WERI-Rb-1 (cell line): ENCODE data around the gene GGT6.

Experiments used
- DNase-seq: peaks from one replicate; pipeline ENCODE4 v3.0.0-alpha.2; 2020
- H3K27ac ChIP-seq: fragments of 250-450 bp; sonication (Bioruptor Pico); 2 replicates; pipeline ENCODE4 v1.5.1; 2020; ENCODE audit warnings: mild to moderate bottlenecking, moderate library complexity
- H3K27me3 ChIP-seq: fragments of 250-450 bp; sonication (Bioruptor Pico); 2 replicates; pipeline ENCODE4 v1.5.1; 2021; ENCODE audit warnings: mild to moderate bottlenecking, low read depth, moderate library complexity; ENCODE audit not compliant: insufficient read depth, severe bottlenecking
- H3K36me3 ChIP-seq: fragments of 250-450 bp; sonication (Bioruptor Pico); 2 replicates; pipeline ENCODE4 v1.5.1; 2020; ENCODE audit warnings: mild to moderate bottlenecking, moderate library complexity
- H3K4me3 ChIP-seq: 2 replicates; pipeline ENCODE4 v1.5.1; 2011; ENCODE audit warnings: low read depth, mild to moderate bottlenecking, control low read depth, low read length
- H3K9me3 ChIP-seq: fragments of 250-450 bp; sonication (Bioruptor Pico); 2 replicates; pipeline ENCODE4 v1.5.1; 2021; ENCODE audit warnings: mild to moderate bottlenecking, moderate library complexity; ENCODE audit not compliant: severe bottlenecking
- CTCF ChIP-seq: IDR thresholded peaks from 2 replicates; pipeline ENCODE4 v1.5.1; 2011; ENCODE audit warnings: low read depth, mild to moderate bottlenecking, control low read depth, inconsistent platforms, low read length

GGT6 gene

GRCh38 chr17:4572131-4572530 is 11.8 kb upstream of the GGT6 start:
- Histone ChIP-seq H3K27ac (no peak overlapping the region), H3K9me3 (no peaks in the 10 kb centered on the region), H3K4me3 (no peak overlapping the region), H3K36me3 (no peaks in the 10 kb centered on the region), H3K27me3 (no peaks in the 10 kb centered on the region)
- TF ChIP-seq CTCF, result no peak
- no peak for DNase-seq

- H3K27ac ChIP-seq, result no peak overlapping the region
- H3K4me3 ChIP-seq, result no peak overlapping the region
- H3K36me3 ChIP-seq, result no peaks in the 10 kb centered on the region
- no peak for TF ChIP-seq CTCF
- H3K9me3 ChIP-seq, result no peaks in the 10 kb centered on the region
- no peaks in the 10 kb centered on the region for H3K27me3 ChIP-seq
- no peak for DNase-seq
Observed at GRCh38 chr17:4569591-4569990, 9.2 kb upstream of the GGT6 start.

- no peaks in the 10 kb centered on the region for H3K36me3 ChIP-seq
- H3K9me3 ChIP-seq, result no peaks in the 10 kb centered on the region
- peak; percentile 83 for DNase-seq
- peak; percentile 78 for TF ChIP-seq CTCF
- H3K27ac ChIP-seq, result no peak overlapping the region
- no peaks in the 10 kb centered on the region for H3K27me3 ChIP-seq
- no peak overlapping the region for H3K4me3 ChIP-seq
Observed at GRCh38 chr17:4566785-4567184, 6.4 kb upstream of the GGT6 start.

GRCh38 chr17:4565209-4566141 is 5.1 kb upstream of the GGT6 start:
- no peaks in the 10 kb centered on the region for H3K9me3 ChIP-seq
- peak; percentile 85 for DNase-seq
- no peaks in the 10 kb centered on the region for H3K27me3 ChIP-seq
- TF ChIP-seq CTCF, result peak; percentile 71
- no peaks in the 10 kb centered on the region for H3K36me3 ChIP-seq
- H3K4me3 ChIP-seq, result no peak overlapping the region; the same call in 1 of the 2 replicates
- peak overlapping the region; percentile 63 for H3K27ac ChIP-seq

GRCh38 chr17:4562015-4562969 is 1.9 kb upstream of the GGT6 start:
- Histone ChIP-seq H3K27me3 (no peaks in the 10 kb centered on the region), H3K36me3 (no peaks in the 10 kb centered on the region), H3K27ac (no peak overlapping the region), H3K4me3 (no peak overlapping the region), H3K9me3 (no peaks in the 10 kb centered on the region)
- no peak for DNase-seq
- TF ChIP-seq CTCF, result no peak
